Measurements from ENCODE around the gene OR2B6. TPM values are rescaled to one million over a fixed set of nuclear protein-coding genes. Genes with fewer than 3 reads are reported as not detected.

OR2B6 gene
- total and polyA plus RNA-seq, 2 of the 8 experiments (the other 6 are each of a cell fraction or from before 2014, with no cell fraction given): 0.26 TPM; not detected in 1

GRCh38 chr6:28001751-28002150 is 44.7 kb downstream of the OR2B6 start (continued):
- TF ChIP-seq CHD7 (IDR thresholded peaks at IDR 0.05; ENCODE audit: insufficient replicate concordance, low read length) (no peak), KDM5A (IDR thresholded peaks at IDR 0.05; ENCODE audit: low read length) (no peak), RNF2 (IDR thresholded peaks at IDR 0.05; ENCODE audit: borderline replicate concordance, low read depth, low read length, missing control alignments, poor library complexity, severe bottlenecking) (no peak), TBP (IDR thresholded peaks at IDR 0.05; ENCODE audit: low read depth, low read length) (no peak), ATF3 (IDR thresholded peaks at IDR 0.05; ENCODE audit: insufficient read depth, low read depth, low read length) (no peak), ASH2L (IDR thresholded peaks at IDR 0.05; ENCODE audit: low read length) (no peak), PHF8 (conservative IDR thresholded peaks at IDR 0.05; ENCODE audit: low read depth, low read length) (no peak), RBBP5 (IDR thresholded peaks at IDR 0.05; ENCODE audit: borderline replicate concordance, low read depth, low read length) (no peak)
